GM19467 (cell line): ENCODE results near the gene MAST4.

Experiments used
- ATAC-seq: cut with Tn5 transposase; IDR thresholded peaks from one replicate; pipeline ENCODE4 v1.9.1; 2021; ENCODE audit warnings: mild to moderate bottlenecking, moderate library complexity; ENCODE audit not compliant: unreplicated experiment

Gene MAST4

DNA sequence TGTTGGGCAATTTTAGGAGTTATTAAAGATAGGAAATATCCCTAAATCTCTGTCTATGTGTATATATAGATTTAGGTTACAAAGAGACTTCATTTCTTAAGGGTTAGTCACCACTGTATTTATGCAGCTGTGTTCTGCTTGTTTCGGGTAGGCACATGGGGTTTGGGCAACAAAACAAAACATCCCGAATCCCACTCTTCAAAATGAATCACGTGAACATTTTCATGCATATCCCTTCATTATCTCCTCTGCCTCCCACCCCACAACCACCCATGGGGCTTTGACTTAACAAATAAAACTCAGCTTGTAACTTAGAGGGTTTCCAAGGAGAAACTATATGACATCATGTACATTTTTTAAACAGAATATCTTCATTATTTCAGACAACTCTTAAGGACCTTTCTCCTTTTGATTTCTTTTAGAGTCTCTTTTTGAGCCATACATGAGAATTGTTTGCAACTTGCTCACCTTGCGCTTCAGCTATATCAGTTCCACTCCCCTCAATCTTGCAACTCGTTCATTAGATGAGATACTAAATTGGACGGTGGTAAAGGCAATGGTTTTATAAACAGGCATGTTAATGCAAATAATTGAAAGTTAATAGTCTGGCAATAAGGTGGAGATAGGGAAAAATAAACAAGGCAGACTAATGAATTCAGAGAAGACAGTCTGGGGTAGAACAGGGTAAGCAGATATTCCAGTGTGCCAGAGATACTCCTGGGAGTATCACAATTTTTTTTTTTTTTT lies 463.7 kb downstream of the MAST4 start:
- no peak for ATAC-seq

- ATAC-seq, result no peak
These were observed 465.3 kb downstream of the MAST4 start for GRCh38 chr5:67061511-67061910.

GRCh38 chr5:67063055-67063454 lies 466.9 kb downstream of the MAST4 start:
- ATAC-seq, result no peak

GRCh38 chr5:67063791-67064190 lies 467.6 kb downstream of the MAST4 start:
- no peak for ATAC-seq

DNA sequence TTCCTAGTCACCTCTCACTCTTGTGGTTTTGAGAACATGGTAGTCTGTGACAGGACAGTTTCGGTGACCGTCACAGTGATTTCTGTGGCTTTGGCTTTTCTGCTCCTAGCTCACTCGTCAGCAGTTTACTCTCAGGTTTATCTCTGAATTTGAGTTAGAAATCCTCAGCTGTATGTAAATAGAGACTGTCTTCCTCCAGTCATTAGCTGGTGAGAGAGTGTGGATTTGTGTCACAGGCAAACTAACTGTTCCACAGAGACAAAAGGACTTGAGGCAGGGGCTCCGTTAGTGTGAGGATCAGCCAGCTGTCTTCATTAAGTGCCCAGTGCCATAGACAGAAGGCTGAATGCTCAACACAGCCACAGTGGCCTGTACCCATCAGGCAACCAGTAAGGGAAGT lies 469.0 kb downstream of the MAST4 start:
- no peak for ATAC-seq

DNA sequence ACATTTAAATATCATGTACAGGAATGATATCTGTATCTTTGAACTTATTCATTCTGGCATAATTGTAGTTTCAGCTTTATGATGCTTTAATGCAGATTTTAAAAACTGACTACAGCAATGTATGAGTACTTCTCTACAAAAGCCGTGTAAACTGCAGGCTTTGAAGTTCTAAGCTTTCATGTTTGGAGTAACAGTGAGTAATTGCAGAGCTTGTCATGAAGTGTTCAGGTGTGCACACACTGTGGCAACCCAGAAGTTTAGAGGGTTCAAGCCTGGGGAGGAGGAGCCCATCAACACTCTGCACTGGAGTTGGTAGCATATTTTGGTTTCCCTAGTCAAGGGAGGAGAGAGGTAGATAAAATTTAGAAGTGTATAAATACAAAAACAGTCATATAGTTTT lies 469.5 kb downstream of the MAST4 start:
- no peak for ATAC-seq

- no peak for ATAC-seq
These were observed 470.6 kb downstream of the MAST4 start for GRCh38 chr5:67066815-67067214.

GRCh38 chr5:67073045-67073680 lies 477.0 kb downstream of the MAST4 start:
- ATAC-seq, result no peak

- ATAC-seq, result no peak
These were observed 481.1 kb downstream of the MAST4 start for GRCh38 chr5:67077296-67077695.

GRCh38 chr5:67081261-67081660 lies 485.1 kb downstream of the MAST4 start:
- ATAC-seq, result no peak

DNA sequence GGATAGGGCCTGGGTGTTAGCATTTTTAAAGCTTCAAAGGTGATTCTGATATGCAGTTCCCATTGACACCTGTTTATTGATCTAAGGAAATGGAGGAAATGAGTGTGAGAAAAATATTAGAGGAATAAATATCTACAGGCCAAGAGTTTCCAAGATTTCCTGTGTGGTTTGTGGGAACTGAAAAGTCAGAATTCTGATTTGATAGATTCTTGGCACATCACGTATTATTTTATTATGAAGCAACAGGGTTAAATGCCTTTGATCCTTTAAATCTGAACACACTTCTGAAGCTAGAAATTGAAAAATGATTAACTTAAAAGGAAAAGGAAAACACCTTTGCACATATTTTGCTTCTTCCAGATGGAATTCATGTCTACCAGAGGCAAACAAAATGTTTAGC lies 486.7 kb downstream of the MAST4 start:
- ATAC-seq, result no peak

- ATAC-seq, result no peak
These were observed 489.4 kb downstream of the MAST4 start for GRCh38 chr5:67085616-67086015.

DNA sequence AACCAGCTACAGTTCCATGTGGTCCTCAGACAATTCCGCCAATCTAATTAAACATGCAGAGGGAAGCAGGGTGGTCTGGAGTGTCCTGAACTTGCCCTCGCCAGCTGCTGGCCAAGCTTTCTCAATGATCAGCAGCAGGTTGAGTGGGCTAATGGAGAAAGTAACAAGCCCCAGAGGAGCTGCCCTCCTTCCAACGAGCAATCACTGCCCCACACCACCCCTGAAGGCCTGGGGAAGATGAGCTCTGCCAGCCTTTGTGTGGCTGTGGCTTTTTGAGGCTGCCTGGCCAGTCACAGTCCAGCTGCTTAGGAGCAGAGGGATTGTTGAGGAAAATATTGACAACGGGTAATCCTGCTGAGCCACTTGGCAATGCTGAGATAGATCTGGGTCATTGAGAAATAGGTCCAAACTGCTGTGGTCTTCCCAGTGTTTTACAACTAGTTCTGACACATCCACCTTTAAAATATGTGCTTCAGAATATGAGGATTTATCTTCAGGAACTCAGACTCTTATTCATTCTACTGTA lies 493.1 kb downstream of the MAST4 start:
- no peak for ATAC-seq

DNA sequence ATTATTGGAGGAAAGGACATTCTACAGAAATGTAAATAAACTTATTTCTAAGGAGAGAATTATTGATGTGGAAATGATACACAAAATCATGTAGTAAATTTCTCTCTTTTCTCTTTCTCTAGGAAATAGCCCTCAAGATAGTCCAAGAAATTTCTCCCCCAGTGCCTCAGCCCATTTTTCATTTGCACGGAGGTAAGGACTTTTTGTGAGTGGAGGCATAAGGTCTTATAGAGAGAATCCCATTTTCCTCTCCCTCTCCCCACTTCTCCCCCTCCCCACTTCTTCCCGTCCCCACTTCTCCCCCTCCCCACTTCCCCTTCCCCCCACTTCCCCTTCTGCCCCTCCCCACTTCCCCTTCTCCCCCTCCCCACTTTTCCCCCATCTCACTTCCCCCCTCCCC lies 493.8 kb downstream of the MAST4 start:
- no peak for ATAC-seq

DNA sequence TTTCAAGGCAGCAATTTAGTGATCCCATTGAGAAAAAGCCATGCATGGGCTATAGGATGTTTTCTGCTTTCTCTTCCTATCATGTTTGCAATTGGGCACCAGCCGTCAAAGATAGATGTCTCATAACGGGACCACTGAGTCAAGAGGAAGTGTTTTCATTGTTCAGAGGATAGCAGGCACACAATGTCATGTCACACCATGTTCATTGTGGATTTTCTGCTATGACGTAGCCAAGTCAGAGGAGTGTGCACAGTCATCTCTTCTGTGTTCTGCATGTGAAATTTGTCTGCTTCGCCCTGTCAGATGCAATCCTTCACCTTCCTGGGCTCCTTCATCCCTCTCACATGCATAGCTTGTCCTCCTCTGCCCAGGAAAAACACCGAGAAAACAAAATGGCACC lies 494.4 kb downstream of the MAST4 start:
- ATAC-seq, result no peak

- ATAC-seq, result no peak
These were observed 496.3 kb downstream of the MAST4 start for GRCh38 chr5:67092535-67092934.

DNA sequence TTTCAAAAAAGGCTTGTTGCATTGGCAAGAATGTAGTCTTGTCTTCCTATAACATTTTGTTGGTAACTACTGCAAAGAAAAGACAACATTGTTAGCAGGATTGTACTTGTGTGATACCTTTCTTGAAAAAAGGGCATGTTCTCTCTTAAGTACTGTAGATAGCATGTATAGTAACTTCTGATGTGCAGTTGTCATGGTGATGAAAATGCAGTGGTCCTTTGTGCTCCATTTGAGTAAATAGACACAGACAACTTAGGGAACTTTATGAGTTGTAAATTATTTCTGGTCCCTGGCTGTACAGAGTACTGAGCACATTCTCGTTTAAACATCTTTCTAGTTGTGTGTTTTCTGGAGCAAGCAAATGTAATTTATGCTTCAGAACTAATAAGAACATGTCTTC lies 497.1 kb downstream of the MAST4 start:
- no peak for ATAC-seq

DNA sequence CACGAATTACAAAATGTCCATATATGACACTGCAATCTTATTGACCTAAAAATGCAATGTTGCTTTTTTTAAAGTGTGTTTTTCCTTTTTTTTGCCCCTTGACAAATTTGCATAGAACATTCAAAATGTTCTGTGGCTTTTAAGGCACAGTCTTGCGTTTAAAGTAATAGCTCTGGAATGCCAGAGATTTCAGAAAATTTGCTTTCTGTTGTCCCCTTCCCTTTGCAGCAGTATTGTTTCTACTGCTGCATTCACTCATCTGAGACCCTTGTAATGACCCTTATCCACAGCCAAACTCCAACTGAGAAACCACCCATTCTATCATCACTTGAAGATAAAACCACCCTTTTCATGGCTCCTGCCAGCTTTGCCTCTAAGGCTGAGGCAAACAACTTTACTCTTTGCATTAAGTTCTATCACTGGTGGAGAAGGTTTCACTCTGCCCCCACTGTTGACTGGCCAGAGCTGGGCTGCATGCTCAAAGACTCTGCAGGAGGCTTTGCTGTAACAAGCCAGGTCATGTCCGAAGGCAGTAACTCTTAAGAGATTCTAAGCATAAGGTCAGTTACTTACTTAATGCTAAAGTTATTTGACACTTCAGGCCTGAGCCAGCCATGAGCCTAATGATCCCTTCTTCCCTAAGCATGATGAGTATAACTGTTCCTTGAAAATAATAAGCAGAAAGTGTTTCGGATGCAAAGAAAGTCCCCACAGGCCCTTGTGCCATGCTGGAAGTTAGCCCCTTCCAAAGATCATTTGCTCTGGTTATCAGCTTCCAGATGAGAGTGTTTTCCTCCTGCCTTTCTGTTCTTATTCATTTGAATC lies 498.5 kb downstream of the MAST4 start:
- no peak for ATAC-seq

- no peak for ATAC-seq
These were observed 499.4 kb downstream of the MAST4 start for GRCh38 chr5:67095346-67096171.

GRCh38 chr5:67098656-67099055 lies 502.5 kb downstream of the MAST4 start:
- no peak for ATAC-seq

- ATAC-seq, result no peak
These were observed 504.1 kb downstream of the MAST4 start for GRCh38 chr5:67100301-67100700.
